NCI-H2227 (cell line): ENCODE results near the gene CLEC1A.
"Not testable (repeated sequence)": the region's sequence is repeated elsewhere in the genome, so short reads cannot be mapped to it uniquely, and the experiment has no call there.

Experiments
- DNase-seq: peaks from one replicate; lab custom pipeline; 2025; ENCODE audit not compliant: unreplicated experiment; lab: John Stamatoyannopoulos, UW

Gene CLEC1A

DNA sequence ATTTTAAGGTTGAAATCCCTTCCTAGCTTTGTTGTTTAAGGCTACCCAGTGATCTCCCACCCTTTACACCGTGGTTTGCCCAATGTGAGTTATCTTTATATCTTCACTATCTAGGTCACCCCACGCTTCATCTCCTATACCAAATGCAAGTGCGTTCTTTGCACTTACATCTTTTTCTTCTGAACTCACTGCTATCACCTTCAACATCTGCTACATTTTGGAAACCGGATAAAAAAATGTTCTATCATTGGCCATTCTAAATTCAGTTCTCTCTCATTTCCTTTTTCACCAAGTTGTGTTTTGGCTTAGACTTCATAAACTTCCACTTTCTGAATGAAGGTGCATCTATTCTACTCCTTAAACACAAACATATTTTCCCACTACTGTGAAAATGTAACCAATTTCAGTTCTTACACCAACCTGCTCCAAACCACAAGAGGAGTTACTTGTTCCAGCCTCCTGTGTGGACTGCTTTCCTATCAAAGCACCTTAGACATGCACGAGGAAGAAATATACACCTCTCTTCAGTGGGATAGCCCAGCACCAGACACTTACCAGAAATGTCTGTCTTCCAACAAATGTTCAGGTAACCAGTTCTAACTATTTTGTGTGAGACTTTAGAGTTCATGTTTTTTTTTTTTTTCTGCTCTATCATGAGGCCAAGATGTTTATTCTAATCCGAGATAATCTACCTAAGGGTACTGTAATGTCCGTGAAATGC, 46.4 kb downstream of the CLEC1A start:
- DNase-seq, result no peak

DNA sequence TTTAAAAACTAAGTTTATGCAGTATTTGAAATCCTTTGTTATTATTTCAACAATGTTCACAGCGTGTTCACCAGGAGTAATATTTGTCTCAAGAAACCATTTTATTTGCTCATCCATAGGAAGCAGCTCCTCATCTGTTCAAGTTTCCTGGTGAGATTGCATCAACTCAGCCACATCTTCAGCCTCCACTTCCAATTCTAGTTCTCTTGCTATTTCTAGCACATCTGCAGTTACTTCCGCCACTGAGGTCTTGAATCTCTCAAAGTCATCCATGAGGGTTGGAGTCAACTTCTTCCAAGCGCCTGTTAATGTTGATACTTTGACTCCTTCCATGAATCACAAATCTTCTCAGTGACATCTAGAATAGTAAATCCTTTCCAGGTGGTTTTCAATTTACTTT, 50.3 kb downstream of the CLEC1A start:
- no peak for DNase-seq

DNA sequence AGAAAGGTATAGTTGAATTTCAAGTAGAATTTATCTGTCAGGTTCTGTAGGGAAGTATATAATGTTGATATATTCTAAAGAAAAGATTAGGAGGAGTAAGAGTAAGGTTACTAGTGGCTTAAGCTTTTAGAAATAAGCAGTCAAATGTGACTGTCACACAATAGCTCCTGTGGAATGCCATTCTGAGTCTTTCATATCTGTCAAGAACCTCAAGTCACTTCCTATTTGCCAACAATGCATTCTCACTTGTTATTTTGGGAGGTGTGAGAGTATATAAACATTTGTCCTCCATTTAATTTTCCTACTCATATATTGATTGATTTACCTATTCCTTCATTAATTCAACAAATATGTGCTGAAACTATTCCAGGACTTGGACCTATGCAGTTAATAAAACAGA, 56.6 kb downstream of the CLEC1A start:
- no peak for DNase-seq

DNA sequence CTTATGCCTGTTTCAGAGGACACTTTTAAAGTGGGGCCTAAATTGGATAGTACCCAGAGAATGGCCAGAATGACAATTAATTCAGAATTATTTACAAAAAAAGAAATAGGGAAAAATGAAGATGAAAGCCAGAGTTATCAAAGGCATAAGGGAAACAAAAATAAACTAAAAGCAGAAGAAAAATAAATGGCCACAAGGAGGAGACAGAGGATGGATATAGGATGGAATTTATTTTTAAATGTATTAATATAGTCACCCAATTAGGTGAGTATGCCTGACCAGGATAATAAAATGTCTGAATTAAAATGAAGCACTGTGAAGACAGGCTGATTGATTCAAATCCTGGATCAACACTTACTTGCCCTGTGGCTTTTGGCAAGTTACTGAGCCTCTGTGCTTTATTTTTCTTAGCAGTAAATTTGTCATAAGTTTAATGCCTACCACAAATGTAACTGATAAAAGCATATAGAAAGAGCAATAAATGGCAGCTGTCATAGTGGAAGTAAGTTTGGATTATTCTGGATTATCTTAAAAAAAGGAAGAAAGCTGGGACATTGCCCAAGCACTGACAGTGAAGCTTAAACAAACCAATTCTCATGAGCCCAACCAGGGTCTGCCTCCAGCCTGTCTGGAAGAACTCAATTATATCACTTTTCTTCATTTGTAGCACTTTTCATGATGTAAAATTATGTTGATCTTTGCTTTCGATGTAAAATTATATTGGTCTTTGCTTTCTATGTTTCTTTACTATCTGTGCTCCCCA, 64.8 kb downstream of the CLEC1A start:
- DNase-seq, result no peak

DNA sequence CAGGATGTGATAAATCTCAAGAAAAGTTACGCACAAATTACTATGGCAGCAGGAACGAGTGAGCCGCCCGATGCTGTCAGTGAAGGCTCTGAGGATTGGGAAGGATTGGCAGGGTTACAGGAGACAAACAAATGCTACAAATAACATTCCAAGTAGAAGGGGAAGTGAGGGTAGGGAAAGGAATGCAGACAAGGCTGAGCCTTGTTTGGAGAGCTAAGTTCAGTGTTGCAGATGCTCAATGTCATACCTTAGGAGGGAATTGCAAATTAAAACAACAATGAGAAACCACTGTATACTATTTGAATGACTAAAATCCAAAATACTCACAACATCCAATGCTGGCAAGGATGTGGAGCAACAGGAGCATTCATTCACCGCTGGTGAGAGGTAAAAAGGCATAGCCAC, 67.0 kb downstream of the CLEC1A start:
- DNase-seq, result no peak

DNA sequence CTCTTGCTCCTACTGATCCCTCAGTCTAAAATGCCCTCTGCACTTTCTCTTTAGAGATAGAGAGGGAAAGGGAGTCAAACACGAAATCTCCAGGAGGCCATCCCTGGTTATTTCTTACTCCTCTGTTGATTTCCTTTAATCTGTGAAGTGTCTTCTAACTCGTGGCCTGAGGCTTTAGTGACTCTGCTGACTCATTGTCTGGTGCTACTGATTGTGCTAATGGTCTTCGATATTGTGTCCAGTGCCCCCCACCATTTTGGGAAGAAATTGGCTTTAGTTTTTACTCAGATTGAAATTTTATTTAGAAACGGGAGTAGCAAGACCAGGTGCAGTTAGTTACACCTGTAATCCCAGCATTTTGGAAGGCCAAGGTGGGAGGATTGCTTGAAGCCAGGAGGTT, 67.5 kb downstream of the CLEC1A start:
- DNase-seq, result no peak

DNA sequence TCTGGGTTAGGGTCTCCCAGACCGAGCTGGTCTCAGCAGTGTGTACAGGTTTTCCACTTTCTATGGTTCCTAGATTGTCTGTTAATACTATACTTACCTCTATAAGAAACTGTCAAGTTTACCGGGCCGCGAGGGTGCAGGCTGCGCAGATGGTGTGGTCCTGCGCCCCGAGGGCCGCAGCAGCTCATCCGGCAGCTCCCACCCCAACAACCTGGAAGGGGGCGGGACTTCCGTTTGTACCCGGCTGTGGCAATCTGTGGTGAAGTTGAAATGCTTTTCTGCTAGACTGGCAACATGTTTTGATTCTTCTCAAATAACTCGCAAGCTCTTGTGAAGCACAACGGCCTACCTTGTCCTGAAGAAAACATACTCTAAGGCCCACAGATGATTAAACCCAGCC, 68.3 kb downstream of the CLEC1A start, which contains the start of gene CLEC9A:
Gene CLEC9A (plus strand): TSS at position 237 of the 400 bp plus-strand sequence. CDS start 22,006 bp downstream, outside the sequence.
- no peak for DNase-seq

DNA sequence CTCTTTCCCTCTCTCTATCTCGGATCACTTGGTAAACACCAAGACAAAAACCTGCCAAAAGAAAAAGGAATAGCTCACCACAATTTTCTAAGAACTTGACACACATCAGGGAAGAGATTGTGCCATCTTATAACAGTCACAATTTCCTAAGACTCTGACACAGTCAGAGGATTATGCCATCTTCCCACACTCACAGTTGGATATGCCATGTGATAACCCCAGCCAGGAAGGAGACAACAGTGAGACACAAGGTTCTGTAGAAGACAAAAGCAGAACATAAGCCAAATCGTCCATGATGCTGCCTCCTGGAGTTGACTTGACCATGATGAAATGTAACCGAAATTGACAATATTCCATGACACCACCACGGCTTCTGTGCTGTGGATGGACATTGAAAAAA, 71.1 kb downstream of the CLEC1A start:
- DNase-seq, result no peak

DNA sequence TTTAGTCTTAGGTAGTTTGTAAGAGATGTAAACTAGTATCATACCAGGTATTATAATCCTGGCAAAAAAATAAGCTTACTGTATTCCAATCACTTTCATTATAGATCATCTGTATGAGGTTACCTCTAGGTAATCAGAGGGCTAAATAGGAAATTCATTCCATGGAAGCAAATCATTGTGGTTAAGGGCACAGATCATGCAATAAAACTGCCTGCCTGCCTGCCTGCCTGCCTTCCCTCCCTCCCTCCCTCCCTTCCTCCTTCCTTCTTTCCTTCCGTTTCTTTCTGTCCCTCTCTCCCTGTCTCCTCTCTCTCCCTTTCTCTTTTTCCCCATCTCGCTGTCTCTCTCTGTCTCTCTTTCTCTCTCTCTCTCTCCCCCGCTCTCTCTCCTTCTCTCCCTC, 71.5 kb downstream of the CLEC1A start:
- no peak for DNase-seq

DNA sequence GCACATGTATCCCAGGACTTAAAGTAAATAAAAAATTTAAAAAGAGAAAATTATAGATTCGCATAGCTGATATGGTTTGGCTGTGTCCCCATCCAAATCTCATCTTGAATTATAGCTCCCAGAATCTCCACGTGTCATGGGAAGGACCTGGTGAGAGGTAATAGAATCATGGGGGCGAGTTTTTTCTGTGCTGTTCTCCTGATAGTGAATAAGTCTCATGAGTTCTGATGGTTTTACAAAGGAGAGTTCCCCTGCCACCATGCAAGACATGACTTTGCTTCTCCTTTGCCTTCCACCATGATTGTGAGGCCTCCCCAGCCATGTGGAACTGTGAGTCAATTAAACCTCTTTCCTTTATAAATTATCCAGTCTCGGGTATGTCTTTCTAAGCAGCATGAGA, 72.1 kb downstream of the CLEC1A start:
- DNase-seq, result not testable (repeated sequence)

DNA sequence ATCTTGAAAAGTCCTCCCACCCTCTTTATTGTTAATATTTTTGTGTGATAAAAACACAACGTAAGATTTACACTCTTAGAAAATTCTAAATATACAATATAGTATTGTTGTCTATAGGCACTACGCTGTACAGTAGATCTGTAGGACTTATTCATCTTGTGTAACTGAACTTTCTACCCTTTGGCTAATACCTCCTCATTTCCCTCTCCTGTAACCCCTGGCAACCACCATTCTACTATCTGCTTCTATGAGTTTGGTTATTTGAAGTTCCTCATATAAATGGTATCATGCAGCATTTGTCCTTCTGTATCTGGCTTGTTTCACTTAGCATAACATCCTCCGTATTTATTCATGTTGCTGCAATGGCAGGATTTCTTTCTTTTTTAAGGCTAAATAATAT, 73.5 kb downstream of the CLEC1A start:
- DNase-seq, result no peak

DNA sequence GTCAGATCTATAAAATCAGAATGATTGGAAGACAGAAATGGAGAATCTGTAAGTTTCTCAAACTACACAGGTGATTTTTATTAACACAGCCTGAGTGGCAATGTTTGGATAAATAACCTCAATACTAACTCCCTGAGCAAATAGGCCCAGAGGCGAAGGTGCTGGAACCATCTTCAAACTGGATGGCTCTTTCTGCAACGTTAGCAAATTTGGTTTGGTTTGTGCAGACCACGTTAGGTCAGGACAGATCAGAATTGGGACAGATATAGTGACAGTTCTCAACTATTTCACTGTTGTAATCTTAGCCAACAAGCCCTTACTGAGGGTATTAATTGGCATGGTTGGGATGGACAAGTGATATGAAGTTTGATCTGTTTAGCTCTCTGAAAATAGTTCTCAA, 77.4 kb downstream of the CLEC1A start:
- no peak for DNase-seq
